IMR-90 (cell line): ENCODE results near the gene ZNF764.
"Not testable (repeated sequence)": the region's sequence is repeated elsewhere in the genome, so short reads cannot be mapped to it uniquely, and the experiment has no call there.

Experiments
- CEBPB ChIP-seq: IDR thresholded peaks from 2 replicates; pipeline ENCODE4 v1.6.1; 2012; ENCODE audit warnings: low read depth, low read length, improper control_type of control experiment
- POLR2A ChIP-seq: IDR thresholded peaks from 2 replicates; pipeline ENCODE4 v1.6.1; 2012; ENCODE audit warnings: mild to moderate bottlenecking, low read depth, low read length
- TF ChIP-seq, protein P1 (sequence below): conservative IDR thresholded peaks from 2 replicates; pipeline ENCODE4 v1.5.1; 2012; ENCODE audit warnings: mild to moderate bottlenecking, low read depth, low read length, improper control_type of control experiment

DNA sequence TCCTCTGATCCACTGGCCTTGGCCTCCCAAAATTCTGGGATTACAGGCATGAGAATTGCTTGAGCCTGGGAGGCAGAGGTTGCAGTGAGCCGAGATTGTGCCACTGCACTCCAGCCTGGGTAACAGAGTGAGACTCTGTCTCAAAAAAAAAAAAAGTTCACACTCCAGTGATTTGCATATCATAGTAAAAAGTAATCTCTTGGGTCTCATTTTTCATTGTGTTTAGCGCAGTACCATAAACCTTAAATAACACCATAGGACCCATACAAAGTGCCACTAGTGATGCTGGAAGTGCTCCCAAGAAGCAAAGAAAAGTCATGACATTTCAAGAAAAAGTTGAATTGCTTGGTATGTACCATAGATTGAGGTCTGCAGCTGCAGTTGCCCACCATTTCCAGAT lies 31.4 kb upstream of the ZNF764 start:
- TF ChIP-seq, protein P1, sequence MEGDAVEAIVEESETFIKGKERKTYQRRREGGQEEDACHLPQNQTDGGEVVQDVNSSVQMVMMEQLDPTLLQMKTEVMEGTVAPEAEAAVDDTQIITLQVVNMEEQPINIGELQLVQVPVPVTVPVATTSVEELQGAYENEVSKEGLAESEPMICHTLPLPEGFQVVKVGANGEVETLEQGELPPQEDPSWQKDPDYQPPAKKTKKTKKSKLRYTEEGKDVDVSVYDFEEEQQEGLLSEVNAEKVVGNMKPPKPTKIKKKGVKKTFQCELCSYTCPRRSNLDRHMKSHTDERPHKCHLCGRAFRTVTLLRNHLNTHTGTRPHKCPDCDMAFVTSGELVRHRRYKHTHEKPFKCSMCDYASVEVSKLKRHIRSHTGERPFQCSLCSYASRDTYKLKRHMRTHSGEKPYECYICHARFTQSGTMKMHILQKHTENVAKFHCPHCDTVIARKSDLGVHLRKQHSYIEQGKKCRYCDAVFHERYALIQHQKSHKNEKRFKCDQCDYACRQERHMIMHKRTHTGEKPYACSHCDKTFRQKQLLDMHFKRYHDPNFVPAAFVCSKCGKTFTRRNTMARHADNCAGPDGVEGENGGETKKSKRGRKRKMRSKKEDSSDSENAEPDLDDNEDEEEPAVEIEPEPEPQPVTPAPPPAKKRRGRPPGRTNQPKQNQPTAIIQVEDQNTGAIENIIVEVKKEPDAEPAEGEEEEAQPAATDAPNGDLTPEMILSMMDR, result not testable (repeated sequence)
- not testable (repeated sequence) for TF ChIP-seq CEBPB, POLR2A
